H1 (cell line): ENCODE measurements around the gene PIK3R1. TPM values are rescaled to one million over a fixed set of nuclear protein-coding genes. Genes with fewer than 3 reads are reported as not detected.

ENCODE experiments used
- CTCF ChIA-PET: fragments of 300-600 bp; sonication (Branson Sonifier 250); formaldehyde crosslinking; loops from one replicate; lab custom pipeline; 2021; ENCODE audit not compliant: partially characterized antibody; lab: Charles Lee
- POLR2A ChIA-PET: fragments of 300-600 bp; sonication (Branson Sonifier 250); formaldehyde crosslinking; loops from one replicate; lab custom pipeline; 2021; ENCODE audit warnings: inconsistent platforms; ENCODE audit not compliant: partially characterized antibody; lab: Charles Lee
- DNase-seq, 2 experiments: peaks; one replicate each; pipeline versions ENCODE4 v3.0.0 to v3.0.0-alpha.2; 2010 to 2022; ENCODE audit warnings: low spot score in 2 of 2, low read depth in 1 of 2, mixed read lengths in 1 of 2
- FAIRE-seq: peaks from 2 replicates; lab custom pipeline; 2011; peaks lifted over from hg19 to GRCh38; lab: Jason Lieb, UNC
- H2AFZ ChIP-seq: 2 replicates; pipeline ENCODE4 v1.8.1; 2012; ENCODE audit warnings: low read length, inconsistent platforms
- H2AK5ac ChIP-seq: 2 replicates; pipeline ENCODE4 v1.6.1; 2013; ENCODE audit warnings: low read depth, low read length
- H2BK120ac ChIP-seq: replicated peaks from 2 replicates; pipeline ENCODE3; 2013; ENCODE audit warnings: low read depth, low read length, inconsistent platforms
- H2BK12ac ChIP-seq: 2 replicates; pipeline ENCODE4 v1.6.1; 2013; ENCODE audit warnings: low read depth, low read length
- H2BK15ac ChIP-seq: 2 replicates; pipeline ENCODE4 v1.6.1; 2013; ENCODE audit warnings: low read length
- H2BK20ac ChIP-seq: 2 replicates; pipeline ENCODE4 v1.6.1; 2013; ENCODE audit warnings: low read length
- H2BK5ac ChIP-seq: 2 replicates; pipeline ENCODE4 v1.6.1; 2013; ENCODE audit warnings: low read depth, low read length
- H3K14ac ChIP-seq: 2 replicates; pipeline ENCODE4 v1.6.1; 2013; ENCODE audit warnings: inconsistent platforms; ENCODE audit not compliant: insufficient read length
- H3K18ac ChIP-seq: 2 replicates; pipeline ENCODE4 v1.6.1; 2013; ENCODE audit warnings: low read length; ENCODE audit errors: extremely low read depth
- H3K23ac ChIP-seq: 2 replicates; pipeline ENCODE4 v1.6.1; 2013; ENCODE audit warnings: inconsistent platforms; ENCODE audit not compliant: insufficient read length
- H3K23me2 ChIP-seq: 2 replicates; pipeline ENCODE4 v1.6.1; 2013; ENCODE audit warnings: low read depth, low read length
- H3K27ac ChIP-seq: 2 replicates; pipeline ENCODE4 v1.6.1; 2011; ENCODE audit warnings: low read depth, low read length, inconsistent platforms
- H3K27me3 ChIP-seq, 4 experiments: replicated peaks in 1 of 4; 1 replicate in 1 of 4; 2 replicates in 3 of 4; pipeline versions ENCODE4 v1.6.1 to v1.8.1; 2011 to 2013; ENCODE audit warnings: low read length in 3 of 4, mild to moderate bottlenecking in 3 of 4, inconsistent platforms in 2 of 4, mixed read lengths in 2 of 4, moderate library complexity in 1 of 4; ENCODE audit not compliant: control insufficient read depth in 3 of 4, insufficient read depth in 3 of 4; ENCODE audit errors: extremely low read depth in 1 of 4
- H3K36me3 ChIP-seq, 4 experiments: 2 replicates each; pipeline versions ENCODE4 v1.6.1 to v1.8.1; 2011 to 2013; ENCODE audit warnings: mild to moderate bottlenecking in 4 of 4, low read length in 3 of 4, moderate library complexity in 2 of 4, control low read depth in 1 of 4, inconsistent platforms in 1 of 4; ENCODE audit not compliant: insufficient read depth in 4 of 4, control insufficient read depth in 2 of 4
- H3K4ac ChIP-seq: replicated peaks from 2 replicates; pipeline ENCODE3; 2013; ENCODE audit warnings: low read length, low read depth, mixed read lengths, inconsistent platforms; ENCODE audit not compliant: insufficient read length
- H3K4me1 ChIP-seq, 4 experiments: replicated peaks in 1 of 4; 1 replicate in 1 of 4; 2 replicates in 3 of 4; pipeline versions ENCODE4 v1.6.1 to v1.8.1; 2011 to 2013; ENCODE audit warnings: low read length in 3 of 4, inconsistent platforms in 2 of 4, mixed read lengths in 1 of 4; ENCODE audit not compliant: insufficient read depth in 4 of 4, control insufficient read depth in 3 of 4
- H3K4me2 ChIP-seq, 2 experiments: 2 replicates each; pipeline versions ENCODE4 v1.6.1 to v1.8.1; 2011 to 2013; ENCODE audit warnings: low read depth in 2 of 2, low read length in 2 of 2, control low read depth in 1 of 2, inconsistent platforms in 1 of 2, mild to moderate bottlenecking in 1 of 2; ENCODE audit not compliant: insufficient read depth in 1 of 2
- H3K4me3 ChIP-seq, 4 experiments: fragments of 200-600, 300-600 bp in 1 of 4; sonication (generic), shearing (Covaris generic), sonication (Bioruptor Twin) in 1 of 4; 2 replicates each; pipeline versions ENCODE4 v1.5.1 to v1.8.1; 2011 to 2016; ENCODE audit warnings: low read length in 4 of 4, low read depth in 3 of 4, control low read depth in 2 of 4, inconsistent platforms in 2 of 4, mild to moderate bottlenecking in 2 of 4, mixed read lengths in 1 of 4, moderate library complexity in 1 of 4; ENCODE audit not compliant: insufficient read depth in 2 of 4; ENCODE audit errors: extremely low read depth in 1 of 4
- H3K56ac ChIP-seq: replicated peaks from 2 replicates; pipeline ENCODE3; 2013; ENCODE audit warnings: low read depth, mild to moderate bottlenecking, mixed read lengths, low read length, inconsistent platforms; ENCODE audit not compliant: insufficient read length
- H3K79me1 ChIP-seq: 2 replicates; pipeline ENCODE4 v1.6.1; 2013; ENCODE audit warnings: low read depth, low read length, control low read depth
- H3K79me2 ChIP-seq, 2 experiments: 2 replicates each; pipeline versions ENCODE4 v1.6.1 to v1.8.1; 2012 to 2013; ENCODE audit warnings: low read length in 2 of 2, mild to moderate bottlenecking in 2 of 2, inconsistent platforms in 1 of 2; ENCODE audit not compliant: insufficient read depth in 2 of 2, control insufficient read depth in 1 of 2
- H3K9ac ChIP-seq, 4 experiments: replicated peaks in 1 of 4; 1 replicate in 1 of 4; 2 replicates in 3 of 4; pipeline versions ENCODE4 v1.6.1 to v1.8.1; 2011 to 2013; ENCODE audit warnings: low read depth in 3 of 4, low read length in 3 of 4, control low read depth in 2 of 4, mild to moderate bottlenecking in 2 of 4, moderate library complexity in 2 of 4, inconsistent platforms in 1 of 4; ENCODE audit errors: extremely low read depth in 1 of 4
- H3K9me3 ChIP-seq, 2 experiments: 2 replicates each; pipeline versions ENCODE4 v1.6.1 to v1.8.1; 2012 to 2013; ENCODE audit warnings: mild to moderate bottlenecking in 2 of 2, moderate library complexity in 2 of 2, control low read depth in 1 of 2, inconsistent platforms in 1 of 2, low read depth in 1 of 2, low read length in 1 of 2, mixed read lengths in 1 of 2; ENCODE audit not compliant: insufficient read depth in 2 of 2
- H4K20me1 ChIP-seq, 2 experiments: replicated peaks in 1 of 2; 2 replicates each; pipeline versions ENCODE3 to v1.8.1; 2011 to 2013; ENCODE audit warnings: inconsistent platforms in 2 of 2, low read length in 2 of 2, mild to moderate bottlenecking in 1 of 2; ENCODE audit not compliant: insufficient read depth in 2 of 2, control insufficient read depth in 1 of 2
- H4K5ac ChIP-seq: 2 replicates; pipeline ENCODE4 v1.6.1; 2013; ENCODE audit warnings: low read length, low read depth, mixed read lengths, inconsistent platforms; ENCODE audit not compliant: insufficient read length
- H4K8ac ChIP-seq: 2 replicates; pipeline ENCODE4 v1.8.0; 2013; ENCODE audit warnings: mild to moderate bottlenecking, moderate library complexity, low read length, inconsistent platforms; ENCODE audit not compliant: insufficient read depth; ENCODE audit errors: extremely low read depth
- H4K91ac ChIP-seq: replicated peaks from 2 replicates; pipeline ENCODE3; 2013; ENCODE audit warnings: low read length, mixed read lengths, inconsistent platforms; ENCODE audit not compliant: insufficient read length
- CTBP2 ChIP-seq: IDR thresholded peaks from 2 replicates; pipeline ENCODE4 v1.7.0; 2011; ENCODE audit warnings: borderline replicate concordance, mild to moderate bottlenecking, moderate library complexity, mixed read lengths, low read length; ENCODE audit not compliant: insufficient read depth, insufficient read length
- FOSL1 ChIP-seq: IDR thresholded peaks from 2 replicates; pipeline ENCODE4 v1.6.1; 2011; ENCODE audit warnings: mild to moderate bottlenecking, low read depth, low read length, moderate library complexity; ENCODE audit not compliant: insufficient read depth
- JUN ChIP-seq: IDR thresholded peaks from 2 replicates; pipeline ENCODE4 v1.6.1; 2011; ENCODE audit warnings: low read depth, mild to moderate bottlenecking, improper control_type of control experiment, low read length
- KDM4A ChIP-seq: IDR thresholded peaks from one replicate; pipeline ENCODE4 v1.7.1; 2012; ENCODE audit warnings: low read depth, mild to moderate bottlenecking, moderate library complexity, low read length, inconsistent platforms; ENCODE audit not compliant: severe bottlenecking
- POLR2A ChIP-seq, 2 experiments: IDR thresholded peaks; 1 replicate in 1 of 2; 2 replicates in 1 of 2; pipeline ENCODE4 v1.6.1; 2011; ENCODE audit warnings: low read depth in 2 of 2, low read length in 2 of 2, mild to moderate bottlenecking in 2 of 2; ENCODE audit errors: control extremely low read depth in 1 of 2
- RBBP5 ChIP-seq: IDR thresholded peaks from 2 replicates; pipeline ENCODE4 v1.7.1; 2012; ENCODE audit warnings: low read depth, mild to moderate bottlenecking, inconsistent platforms, low read length, moderate library complexity, borderline replicate concordance
- RXRA ChIP-seq: IDR thresholded peaks from 2 replicates; pipeline ENCODE4 v1.6.1; 2011; ENCODE audit warnings: low read depth, mild to moderate bottlenecking, low read length, moderate library complexity; ENCODE audit not compliant: insufficient read depth
- SIN3A ChIP-seq, 2 experiments: IDR thresholded peaks in 1 of 2; conservative IDR thresholded peaks in 1 of 2; 2 replicates each; pipeline ENCODE4 v1.6.1; 2011 to 2012; ENCODE audit warnings: low read length in 2 of 2, improper control_type of control experiment in 1 of 2, low read depth in 1 of 2, mild to moderate bottlenecking in 1 of 2
- SP2 ChIP-seq: IDR thresholded peaks from 2 replicates; pipeline ENCODE4 v1.6.1; 2012; ENCODE audit warnings: mild to moderate bottlenecking, low read length, inconsistent platforms
- SP4 ChIP-seq: IDR thresholded peaks from 2 replicates; pipeline ENCODE4 v1.6.1; 2012; ENCODE audit warnings: low read length, inconsistent platforms
- SRF ChIP-seq: IDR thresholded peaks from 2 replicates; pipeline ENCODE4 v1.6.1; 2011; ENCODE audit warnings: mild to moderate bottlenecking, low read depth, low read length, moderate library complexity
- TEAD4 ChIP-seq: IDR thresholded peaks from 2 replicates; pipeline ENCODE4 v1.6.1; 2012; ENCODE audit warnings: low read depth, low read length, inconsistent platforms, mixed read lengths
- ZNF274 ChIP-seq: IDR thresholded peaks from 2 replicates; pipeline ENCODE4 v1.7.0; 2012; ENCODE audit warnings: low read length, borderline replicate concordance; ENCODE audit errors: extremely low read depth
- WGBS, 2 experiments: shearing (Covaris generic) in 1 of 2; methylation state at CpG; one replicate each; pipeline versions ENCODE4 v1.1.6 to v1.1.7; 2013 to 2015; ENCODE audit warnings: low lambda C conversion rate in 2 of 2, mixed read lengths in 2 of 2, inconsistent platforms in 1 of 2, low coverage in 1 of 2, missing lambda C conversion rate in 1 of 2; ENCODE audit not compliant: insufficient replicate concordance in 2 of 2, insufficient coverage in 1 of 2, insufficient read length in 1 of 2; ENCODE audit errors: extremely low coverage in 1 of 2, missing lambda C conversion rate in 1 of 2; 5-methylcytosine and 5-hydroxymethylcytosine counted together
- polyA plus RNA-seq, 7 experiments: library from polyadenylated mRNA; depleted of rRNA in 3 of 7; stranded (reverse) in 5 of 7; unstranded in 2 of 7; fragments of >200 nt in 5 of 7; fragments of 200-250 nt in 2 of 7; gene quantifications; 1 replicate in 5 of 7; 2 replicates in 1 of 7; 4 replicates in 1 of 7; pipeline versions ENCODE4 v1.2.1 to v1.2.3, GENCODE V29; 2011 to 2013; ENCODE audit warnings: missing spikeins in 2 of 7, mixed read lengths in 2 of 7
- total RNA-seq: library from RNA; stranded (reverse); fragmentation: NEBNext Ultra II Directional; extraction: Animal tissue kit (Norgen Biotek cat#: 25700); gene quantifications from 2 replicates; pipeline ENCODE4 v1.2.1, GENCODE V29; 2021
- TF ChIP-seq, protein P1 (sequence below): IDR thresholded peaks from 2 replicates; pipeline ENCODE4 v1.6.1; 2011; ENCODE audit warnings: low read depth, mild to moderate bottlenecking, low read length; ENCODE audit not compliant: insufficient read depth

The PIK3R1 gene
- total and polyA plus RNA-seq, 2 of the 8 experiments (the other 6 are each of a cell fraction or from before 2014, with no cell fraction given), result 2.3 to 13.7 TPM

DNA sequence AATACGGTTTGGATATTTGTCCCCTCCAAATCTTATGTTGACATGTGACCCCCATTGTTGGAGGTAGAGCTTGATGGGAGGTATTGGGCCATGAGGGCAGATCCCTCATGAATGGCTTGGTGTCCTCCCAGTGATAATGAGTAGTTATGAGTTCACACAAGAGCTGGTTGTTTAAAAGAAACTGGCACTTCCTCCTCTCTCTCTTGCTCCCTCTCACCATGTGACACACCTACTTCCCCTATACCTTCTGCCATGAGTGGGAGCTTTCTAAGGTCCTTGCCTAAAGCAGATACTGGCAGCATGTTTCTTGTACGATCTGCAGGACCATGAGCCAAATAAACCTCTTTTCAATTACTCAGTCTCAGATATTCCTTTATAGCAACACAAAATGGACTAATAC is 132.0 kb downstream of the PIK3R1 start:
- FAIRE-seq, result no peak

More for the DNA sequence above, 132.0 kb downstream of the PIK3R1 start:
- no peak overlapping the region for H2AFZ ChIP-seq
- no peak overlapping the region for H3K18ac ChIP-seq
- H3K23ac ChIP-seq, result no peak overlapping the region
- 0 out of 7 replicates have a peak, but pooled peaks cover 0 to 2% (median under 1%) of the 10 kb centered on the region in 4 experiments for H3K4me1 ChIP-seq
- H3K4me3 ChIP-seq, result no peak overlapping the region
- H2BK12ac ChIP-seq, result no peak overlapping the region
- TF ChIP-seq, protein P1, sequence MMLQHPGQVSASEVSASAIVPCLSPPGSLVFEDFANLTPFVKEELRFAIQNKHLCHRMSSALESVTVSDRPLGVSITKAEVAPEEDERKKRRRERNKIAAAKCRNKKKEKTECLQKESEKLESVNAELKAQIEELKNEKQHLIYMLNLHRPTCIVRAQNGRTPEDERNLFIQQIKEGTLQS, result no peak
- TF ChIP-seq CTBP2 (no peak), KDM4A (no peak), SP2 (no peak), RXRA (no peak), POLR2A (IDR thresholded peaks at IDR 0.05; ENCODE audit: control extremely low read depth in 1 of 2, low read depth in 2 of 2, low read length in 2 of 2) (no peak), TEAD4 (no peak), RBBP5 (no peak), SP4 (no peak), FOSL1 (no peak), JUN (no peak), SRF (no peak), ZNF274 (no peak), SIN3A (conservative IDR thresholded peaks at IDR 0.05 in 1 of 2, IDR thresholded peaks at IDR 0.05 in 1 of 2; ENCODE audit: low read depth in 1 of 2, low read length in 2 of 2) (no peak)
- TF ChIP-seq, all 59 proteins: peak for 0
- H3K56ac ChIP-seq, result no peak overlapping the region
- no peak overlapping the region for H3K14ac ChIP-seq
- H3K27ac ChIP-seq, result no peak overlapping the region
- H2BK120ac ChIP-seq, result no peak overlapping the region
- no peak overlapping the region for H2AK5ac ChIP-seq
- H4K20me1 ChIP-seq, result no peaks in the 10 kb centered on the region
- no peak overlapping the region for H3K9ac ChIP-seq
- H4K8ac ChIP-seq, result no peak overlapping the region
- no peak overlapping the region for H2BK15ac ChIP-seq
- no peaks in the 10 kb centered on the region for H3K27me3 ChIP-seq
- H3K36me3 ChIP-seq, result no peaks in the 10 kb centered on the region
- H4K5ac ChIP-seq, result no peak overlapping the region
- H3K79me1 ChIP-seq, result no peaks in the 10 kb centered on the region
- no peaks in the 10 kb centered on the region for H3K79me2 ChIP-seq
- 0 out of 4 replicates have a peak, but pooled peaks cover 0 to 4% of the 10 kb centered on the region in 2 experiments for H3K9me3 ChIP-seq
- no peak overlapping the region for H2BK5ac ChIP-seq
- no peak overlapping the region for H2BK20ac ChIP-seq
- 89% methylated on average over 2 of the region's 2 CpGs; no CpG with 5 or more reads in 1 of the 2 experiments for WGBS, 2 experiments
- no peak for DNase-seq
- no peak overlapping the region for H4K91ac ChIP-seq
- CTCF ChIA-PET, result no interaction called here
- H3K4me2 ChIP-seq, result no peak overlapping the region
- no peak overlapping the region for H3K4ac ChIP-seq
- no peaks in the 10 kb centered on the region for H3K23me2 ChIP-seq
- POLR2A ChIA-PET, result interaction anchor here (0.6 kb wide), 1 partner anchor 183 kb away, joined by 3 read pairs; no protein-coding TSS in a partner anchor
